HEK293T (cell line): ENCODE data around the gene HMCES.

ENCODE experiments used
- BHLHE40 ChIP-seq: fragments of 450-650 bp; IDR thresholded peaks from 2 replicates; pipeline ENCODE4 v1.6.1; 2016; ENCODE audit warnings: mild to moderate bottlenecking, moderate library complexity, borderline replicate concordance
- ELF4 ChIP-seq: fragments of 450-650 bp; IDR thresholded peaks from 2 replicates; pipeline ENCODE4 v1.6.1; 2017; ENCODE audit warnings: antibody characterized with exemption
- PKNOX1 ChIP-seq: fragments of 450-650 bp; IDR thresholded peaks from 2 replicates; pipeline ENCODE4 v1.6.1; 2016
- SP1 ChIP-seq: fragments of 450-650 bp; IDR thresholded peaks from 2 replicates; pipeline ENCODE4 v1.6.1; 2017

GRCh38 chr3:129291236-129291886 lies 12.7 kb downstream of the HMCES start:
- TF ChIP-seq ELF4 (no peak), PKNOX1 (no peak), SP1 (no peak), BHLHE40 (no peak)
